ENCODE measurements around the gene ST6GAL1.

- TF ChIP-seq MXI1 (IDR thresholded peaks at IDR 0.05; ENCODE audit: low read depth, low read length) (no peak), YBX1 (IDR thresholded peaks at IDR 0.05) (no peak), POLR2AphosphoS5 (IDR thresholded peaks at IDR 0.05; ENCODE audit: low read length) (no peak), JUND (IDR thresholded peaks at IDR 0.05; ENCODE audit: low read depth, low read length) (no peak), POLR2AphosphoS2 (IDR thresholded peaks at IDR 0.05; ENCODE audit: low read depth, low read length) (no peak), CTCF (IDR thresholded peaks at IDR 0.05 in 2 of 3, conservative IDR thresholded peaks at IDR 0.05 in 1 of 3; ENCODE audit: control insufficient read depth in 2 of 3, extremely low read depth in 1 of 3, insufficient read depth in 1 of 3, low read depth in 3 of 3, low read length in 3 of 3) (no peak), ZNF687 (IDR thresholded peaks at IDR 0.05) (no peak), RCOR1 (conservative IDR thresholded peaks at IDR 0.05; ENCODE audit: low read depth, low read length) (no peak)
Observed at GRCh38 chr3:186940967-186941366, 10.6 kb downstream of the ST6GAL1 start.

Data from GM12878 (cell line).